HUDEP-2 (cell line): Measurements from ENCODE around the gene PILRB.
"Not testable (repeated sequence)": the region's sequence is repeated elsewhere in the genome, so short reads cannot be mapped to it uniquely, and the experiment has no call there.

Experiments
- DNase-seq, 76 experiments: peaks; one replicate each; lab custom pipeline; 2025; ENCODE audit not compliant: unreplicated experiment in 76 of 76; lab: John Stamatoyannopoulos, UW

Gene PILRB

GRCh38 chr7:100373870-100374598, 16.1 kb downstream of the PILRB start:
- not testable (repeated sequence) for DNase-seq

GRCh38 chr7:100374601-100375000, 16.7 kb downstream of the PILRB start:
- no peak for DNase-seq

GRCh38 chr7:100376066-100376465, 18.1 kb downstream of the PILRB start:
- DNase-seq: no peak

GRCh38 chr7:100378114-100378755, 20.3 kb downstream of the PILRB start:
- DNase-seq: no peak

- no peak for DNase-seq
Measured at GRCh38 chr7:100380196-100380595, 22.3 kb downstream of the PILRB start.

- DNase-seq: not testable (repeated sequence)
Measured at GRCh38 chr7:100381531-100382233, 23.8 kb downstream of the PILRB start.

- not testable (repeated sequence) for DNase-seq
Measured at GRCh38 chr7:100382234-100382853, 24.4 kb downstream of the PILRB start.

GRCh38 chr7:100384628-100385294, 26.8 kb downstream of the PILRB start:
- DNase-seq: no peak

GRCh38 chr7:100386940-100387339, 29.0 kb downstream of the PILRB start:
- DNase-seq: no peak

- no peak for DNase-seq
Measured at GRCh38 chr7:100387695-100388094, 29.8 kb downstream of the PILRB start.

GRCh38 chr7:100389437-100390088, 31.6 kb downstream of the PILRB start:
- DNase-seq: no peak

GRCh38 chr7:100390286-100391009, 32.5 kb downstream of the PILRB start:
- no peak for DNase-seq

GRCh38 chr7:100393233-100393905, 35.5 kb downstream of the PILRB start:
- DNase-seq: no peak

- DNase-seq: no peak
Measured at GRCh38 chr7:100394077-100394476, 36.2 kb downstream of the PILRB start.

- DNase-seq: no peak
Measured at GRCh38 chr7:100396421-100396982, 38.6 kb downstream of the PILRB start.

GRCh38 chr7:100397315-100398081, 39.6 kb downstream of the PILRB start:
- DNase-seq: no peak

- DNase-seq: no peak
Measured at GRCh38 chr7:100398239-100398638, 40.3 kb downstream of the PILRB start.

GRCh38 chr7:100400041-100400440, 42.1 kb downstream of the PILRB start:
- DNase-seq: no peak
